CD14-positive monocyte (primary cell): ENCODE data around the gene CCDC188. TPM values are rescaled to one million over a fixed set of nuclear protein-coding genes. Genes with fewer than 3 reads are reported as not detected.

Experiments
- DNase-seq, 3 donors: peaks; one replicate each; pipeline ENCODE4 v3.0.0-alpha.2; 2011 to 2022
- H2AFZ ChIP-seq: 2 replicates; pipeline ENCODE4 v1.6.0; 2012; ENCODE audit warnings: mild to moderate bottlenecking, low read depth, low read length, inconsistent platforms; ENCODE audit not compliant: insufficient read depth, poor library complexity, severe bottlenecking
- H3K27ac ChIP-seq, 2 donors: 1 replicate in 1 of 2; 2 replicates in 1 of 2; pipeline ENCODE4 v1.5.1; 2012 to 2013; ENCODE audit warnings: low read length in 2 of 2, control low read depth in 1 of 2, inconsistent platforms in 1 of 2, low read depth in 1 of 2, mild to moderate bottlenecking in 1 of 2
- H3K27me3 ChIP-seq, 2 donors: one replicate each; pipeline versions ENCODE4 v1.6.0 to v1.6.1; 2011 to 2013; ENCODE audit warnings: low read length in 2 of 2; ENCODE audit not compliant: control insufficient read depth in 2 of 2, insufficient read depth in 2 of 2
- H3K36me3 ChIP-seq, 2 donors: replicated peaks in 1 of 2; 1 replicate in 1 of 2; 2 replicates in 1 of 2; pipeline versions ENCODE4 v1.5.1 to v1.6.1; 2012 to 2013; ENCODE audit warnings: low read length in 2 of 2, control low read depth in 1 of 2, inconsistent platforms in 1 of 2, mild to moderate bottlenecking in 1 of 2; ENCODE audit not compliant: insufficient read depth in 2 of 2, control insufficient read depth in 1 of 2
- H3K4me1 ChIP-seq, 2 donors: 1 replicate in 1 of 2; 2 replicates in 1 of 2; pipeline versions ENCODE4 v1.5.1 to v1.6.1; 2012 to 2013; ENCODE audit warnings: low read length in 2 of 2, control low read depth in 1 of 2, inconsistent platforms in 1 of 2, mild to moderate bottlenecking in 1 of 2, moderate library complexity in 1 of 2; ENCODE audit not compliant: insufficient read depth in 2 of 2, control insufficient read depth in 1 of 2
- H3K4me2 ChIP-seq: replicated peaks from 2 replicates; pipeline ENCODE3; 2012; ENCODE audit warnings: low read length, moderate library complexity, mild to moderate bottlenecking; ENCODE audit not compliant: poor library complexity, severe bottlenecking; ENCODE audit errors: extremely low read depth
- H3K4me3 ChIP-seq, 3 experiments: fragments of 200-600 bp in 1 of 3; sonication (generic) in 1 of 3; replicated peaks in 1 of 3; 1 replicate in 2 of 3; 2 replicates in 1 of 3; pipeline ENCODE4 v1.5.1; 2011 to 2013; ENCODE audit warnings: low read length in 3 of 3, mild to moderate bottlenecking in 3 of 3, control low read depth in 2 of 3, low read depth in 2 of 3, inconsistent platforms in 1 of 3, moderate library complexity in 1 of 3
- H3K79me2 ChIP-seq: 2 replicates; pipeline ENCODE4 v1.6.0; 2012; ENCODE audit warnings: mild to moderate bottlenecking, control low read depth, inconsistent platforms, low read length, moderate library complexity; ENCODE audit not compliant: insufficient read depth
- H3K9ac ChIP-seq: 2 replicates; pipeline ENCODE4 v1.6.0; 2017; ENCODE audit warnings: low read length, mild to moderate bottlenecking; ENCODE audit not compliant: insufficient read depth, poor library complexity, severe bottlenecking
- H3K9me3 ChIP-seq, 2 donors: replicated peaks in 1 of 2; 1 replicate in 1 of 2; 2 replicates in 1 of 2; pipeline versions ENCODE4 v1.5.1 to v1.6.1; 2012 to 2013; ENCODE audit warnings: low read length in 2 of 2, control low read depth in 1 of 2; ENCODE audit not compliant: control insufficient read depth in 1 of 2, insufficient read depth in 1 of 2
- H4K20me1 ChIP-seq: 2 replicates; pipeline ENCODE4 v1.6.0; 2012; ENCODE audit warnings: mild to moderate bottlenecking, low read length, control low read depth, moderate library complexity; ENCODE audit not compliant: insufficient read depth
- H3K27ac Mint-ChIP-seq, 7 donors: one replicate each; pipeline ENCODE4 v1.8.0; 2020; ENCODE audit warnings: mild to moderate bottlenecking in 7 of 7, mixed read lengths in 7 of 7, moderate library complexity in 6 of 7, inconsistent platforms in 2 of 7
- H3K27me3 Mint-ChIP-seq, 3 donors: one replicate each; pipeline ENCODE4 v1.8.0; 2021 to 2022; ENCODE audit warnings: low read depth in 3 of 3, mild to moderate bottlenecking in 3 of 3, mixed read lengths in 3 of 3, moderate library complexity in 3 of 3, inconsistent platforms in 1 of 3
- H3K36me3 Mint-ChIP-seq, 2 donors: one replicate each; pipeline ENCODE4 v1.8.0; 2020; ENCODE audit warnings: mixed read lengths in 2 of 2, inconsistent platforms in 1 of 2, mild to moderate bottlenecking in 1 of 2
- H3K4me1 Mint-ChIP-seq: one replicate; pipeline ENCODE4 v1.8.0; 2020; ENCODE audit warnings: mild to moderate bottlenecking, mixed read lengths
- H3K4me3 Mint-ChIP-seq, 2 donors: one replicate each; pipeline ENCODE4 v1.8.0; 2020; ENCODE audit warnings: mild to moderate bottlenecking in 2 of 2, mixed read lengths in 2 of 2, moderate library complexity in 1 of 2
- H3K9me3 Mint-ChIP-seq, 7 donors: one replicate each; pipeline ENCODE4 v1.8.0; 2020 to 2022; ENCODE audit warnings: mixed read lengths in 7 of 7, mild to moderate bottlenecking in 6 of 7, moderate library complexity in 6 of 7, inconsistent platforms in 2 of 7
- WGBS: methylation state at CpG from one replicate; pipeline ENCODE4 v1.1.5; 2013; ENCODE audit warnings: missing lambda C conversion rate; ENCODE audit not compliant: insufficient coverage; 5-methylcytosine and 5-hydroxymethylcytosine counted together
- intact Hi-C, 2 donors: fragments of 100-400 bp; cut with micrococcal nuclease; formaldehyde crosslinking; loops; one replicate each; pipeline versions ENCODE4 v1.15.0 to v1.15.1; 2023
- polyA plus RNA-seq, 3 donors: library from polyadenylated mRNA; depleted of rRNA in 1 of 3; unstranded in 2 of 3; stranded (reverse) in 1 of 3; fragments of 300-500 nt in 2 of 3; fragments of >200 nt in 1 of 3; fragmentation: Illumina TruSeq in 2 of 3; gene quantifications; 1 replicate in 2 of 3; 2 replicates in 1 of 3; pipeline ENCODE4 v1.2.3, GENCODE V29; 2012 to 2021
- TF ChIP-seq, protein P1 (sequence below): fragments of 200-600 bp; IDR thresholded peaks from one replicate; pipeline ENCODE4 v1.8.0; 2022; ENCODE audit warnings: antibody characterized with exemption, mild to moderate bottlenecking

CCDC188 gene
- polyA plus RNA-seq, 3 donors: 0.15 TPM; not detected in 2

GRCh38 chr22:20182365-20182764 lies 31.5 kb upstream of the CCDC188 start:
- Mint-ChIP-seq H3K36me3 (no peaks in the 10 kb centered on the region), H3K4me1 (no peaks in the 10 kb centered on the region), H3K9me3 (no peaks in the 10 kb centered on the region), H3K27ac (no peak overlapping the region), H3K27me3 (peaks cover 1 to 3% (median 2%) of the 10 kb centered on the region in 3 donors), H3K4me3 (no peak overlapping the region)
- Histone ChIP-seq H3K79me2 (no peaks in the 10 kb centered on the region), H4K20me1 (no peaks in the 10 kb centered on the region), H3K9ac (no peak overlapping the region), H3K27me3 (no peaks in the 10 kb centered on the region), H3K36me3 (no peaks in the 10 kb centered on the region), H2AFZ (no peak overlapping the region), H3K4me1 (no peaks in the 10 kb centered on the region), H3K4me3 (no peak overlapping the region), H3K9me3 (no peaks in the 10 kb centered on the region), H3K4me2 (no peak overlapping the region), H3K27ac (no peak overlapping the region)
- TF ChIP-seq, protein P1, sequence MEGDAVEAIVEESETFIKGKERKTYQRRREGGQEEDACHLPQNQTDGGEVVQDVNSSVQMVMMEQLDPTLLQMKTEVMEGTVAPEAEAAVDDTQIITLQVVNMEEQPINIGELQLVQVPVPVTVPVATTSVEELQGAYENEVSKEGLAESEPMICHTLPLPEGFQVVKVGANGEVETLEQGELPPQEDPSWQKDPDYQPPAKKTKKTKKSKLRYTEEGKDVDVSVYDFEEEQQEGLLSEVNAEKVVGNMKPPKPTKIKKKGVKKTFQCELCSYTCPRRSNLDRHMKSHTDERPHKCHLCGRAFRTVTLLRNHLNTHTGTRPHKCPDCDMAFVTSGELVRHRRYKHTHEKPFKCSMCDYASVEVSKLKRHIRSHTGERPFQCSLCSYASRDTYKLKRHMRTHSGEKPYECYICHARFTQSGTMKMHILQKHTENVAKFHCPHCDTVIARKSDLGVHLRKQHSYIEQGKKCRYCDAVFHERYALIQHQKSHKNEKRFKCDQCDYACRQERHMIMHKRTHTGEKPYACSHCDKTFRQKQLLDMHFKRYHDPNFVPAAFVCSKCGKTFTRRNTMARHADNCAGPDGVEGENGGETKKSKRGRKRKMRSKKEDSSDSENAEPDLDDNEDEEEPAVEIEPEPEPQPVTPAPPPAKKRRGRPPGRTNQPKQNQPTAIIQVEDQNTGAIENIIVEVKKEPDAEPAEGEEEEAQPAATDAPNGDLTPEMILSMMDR: no peak
- no peak for DNase-seq
- intact Hi-C loops: no loop called here
- 91% methylated on average over 9 of the region's 9 CpGs for WGBS

DNA sequence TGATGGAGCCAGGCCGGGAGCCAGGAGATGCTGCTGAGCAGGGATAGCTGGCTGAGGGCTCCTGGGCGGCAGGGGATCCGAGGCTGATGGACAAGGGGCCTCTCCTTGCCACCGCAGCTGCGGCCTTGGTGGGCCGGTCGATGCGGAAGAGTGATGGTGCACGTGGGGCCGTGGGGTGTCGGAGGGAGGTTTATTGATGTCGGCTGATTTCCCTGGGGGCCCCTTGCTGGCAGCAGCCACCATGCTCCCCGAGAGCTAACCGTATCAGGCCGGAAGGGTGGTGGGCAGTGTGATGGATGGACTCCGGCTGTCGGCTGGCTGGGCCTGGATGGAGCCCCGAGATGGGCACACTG lies 31.0 kb upstream of the CCDC188 start:
- H3K27ac ChIP-seq: no peak overlapping the region
- no peak overlapping the region for H3K4me3 Mint-ChIP-seq
- no peak overlapping the region for H2AFZ ChIP-seq
- H4K20me1 ChIP-seq: no peaks in the 10 kb centered on the region
- peaks cover 1 to 3% (median 2%) of the 10 kb centered on the region in 3 donors for H3K27me3 Mint-ChIP-seq
- intact Hi-C loops: no loop called here
- 95% methylated on average over 13 of the region's 18 CpGs for WGBS
- no peaks in the 10 kb centered on the region for H3K27me3 ChIP-seq
- no peaks in the 10 kb centered on the region for H3K9me3 Mint-ChIP-seq
- no peaks in the 10 kb centered on the region for H3K4me1 Mint-ChIP-seq
- H3K4me3 ChIP-seq: no peak overlapping the region
- H3K36me3 ChIP-seq: no peaks in the 10 kb centered on the region
- H3K4me1 ChIP-seq: no peaks in the 10 kb centered on the region
- no peak overlapping the region for H3K4me2 ChIP-seq
- H3K9ac ChIP-seq: no peak overlapping the region
- H3K79me2 ChIP-seq: no peaks in the 10 kb centered on the region
- H3K27ac Mint-ChIP-seq: no peak overlapping the region
- no peaks in the 10 kb centered on the region for H3K9me3 ChIP-seq
- TF ChIP-seq, protein P1: no peak
- DNase-seq: no peak
- no peaks in the 10 kb centered on the region for H3K36me3 Mint-ChIP-seq
